ENCODE measurements around the gene ST3GAL5. TPM values are rescaled to one million over a fixed set of nuclear protein-coding genes. Genes with fewer than 3 reads are reported as not detected.

Gene ST3GAL5
- polyA plus RNA-seq, 1 of the 3 experiments (the other 2 are of a cell fraction) = 37.6 TPM

DNA sequence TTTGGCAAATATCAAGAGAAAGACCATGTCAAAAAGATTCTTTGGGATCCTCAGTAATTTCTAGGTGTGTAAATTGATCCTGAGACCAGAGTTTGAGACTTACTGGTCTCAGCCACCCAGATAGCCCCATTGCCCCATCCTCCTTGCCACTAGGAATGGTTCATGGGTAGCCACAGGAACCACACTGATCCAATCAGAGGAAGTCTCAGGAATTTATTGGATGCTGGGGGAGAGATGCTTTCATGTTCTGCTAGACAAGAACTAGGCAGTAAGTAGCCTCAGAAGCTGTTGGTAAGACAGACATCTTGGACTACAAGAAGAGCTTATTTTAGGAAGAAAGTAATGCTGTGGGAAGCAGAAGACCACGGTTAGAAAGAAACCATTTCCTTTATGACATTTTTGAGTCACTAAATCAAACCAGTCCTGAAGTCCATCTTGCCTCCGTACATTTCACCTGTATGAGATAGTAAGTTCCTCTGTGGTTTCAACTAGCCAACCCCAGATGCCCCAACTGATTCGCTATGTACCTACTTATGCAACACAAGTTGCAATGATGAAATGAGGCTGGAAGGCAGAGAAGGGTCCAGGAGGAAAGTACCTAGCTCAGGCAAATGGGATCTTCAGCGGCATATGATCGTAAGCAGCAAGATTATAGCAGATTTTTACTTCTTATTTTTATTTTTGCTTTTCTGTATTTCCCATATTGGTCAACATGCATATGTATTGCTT lies 3.6 kb upstream of the ST3GAL5 start:
- POLR2A ChIA-PET = no interaction called here
- H3K27ac ChIP-seq (ENCODE audit: low read depth in 2 of 2, low read length in 1 of 2) = no peak overlapping the region; a peak in 1 of 4 replicates

DNA sequence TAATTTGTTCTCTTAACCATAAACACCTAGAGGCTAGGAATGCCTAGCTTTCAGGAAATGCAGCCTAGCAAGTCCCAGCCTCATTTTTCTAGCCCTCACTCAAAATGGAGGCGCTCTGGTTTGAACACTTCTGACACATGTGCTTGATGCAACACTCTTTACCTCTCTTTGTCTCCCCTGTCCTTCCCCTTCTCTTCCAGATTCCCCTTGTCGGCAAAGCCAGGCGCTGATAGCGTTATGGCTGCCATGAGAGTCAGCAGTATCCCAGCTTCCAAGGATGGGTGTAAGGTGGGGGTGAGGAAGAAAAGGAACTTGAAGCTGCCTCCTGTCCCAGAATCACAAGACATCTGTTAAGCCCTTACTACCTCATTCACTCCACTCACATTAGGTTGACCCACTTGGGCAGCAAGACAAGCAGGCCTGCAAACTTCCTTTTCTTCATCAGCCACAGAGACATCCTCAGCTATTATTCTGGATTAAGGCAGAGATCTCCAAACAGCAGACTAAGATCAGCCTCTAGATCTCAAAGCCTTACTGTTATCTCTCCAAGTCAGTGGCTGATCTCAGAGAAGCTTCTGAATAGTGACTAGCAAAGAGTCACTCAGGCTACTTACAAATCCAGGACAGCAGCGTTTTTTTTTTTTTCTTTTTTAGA lies 1.9 kb upstream of the ST3GAL5 start:
- POLR2A ChIA-PET = no interaction called here
- Histone ChIP-seq H4K20me1 (ENCODE audit: insufficient read depth) (no peaks in the 10 kb centered on the region), H3K4me2 (no peak overlapping the region; the same call in 1 of the 2 replicates), H3F3A (replicated peaks; ENCODE audit: insufficient read depth) (peaks cover 36% of the 10 kb centered on the region), H3K79me2 (ENCODE audit: insufficient read depth) (peaks cover 20% of the 10 kb centered on the region), H3K36me3 (replicated peaks in 1 of 2; ENCODE audit: control insufficient read depth in 1 of 2, insufficient read depth in 2 of 2, low read length in 1 of 2) (no peaks in the 10 kb centered on the region), H2AFZ (ENCODE audit: low read depth) (no peak overlapping the region), H3K27me3 (ENCODE audit: insufficient read depth) (no peaks in the 10 kb centered on the region), H3K9me2 (no peaks in the 10 kb centered on the region), H3K4me1 (ENCODE audit: control insufficient read depth in 1 of 2, insufficient read depth in 2 of 2, low read depth in 1 of 2, low read length in 1 of 2) (peaks cover 18 to 28% of the 10 kb centered on the region in 2 experiments), H3K27ac (ENCODE audit: low read depth in 2 of 2, low read length in 1 of 2) (no peak overlapping the region), H3K9ac (no peak overlapping the region), H3K4me3 (ENCODE audit: low read depth in 2 of 2, low read length in 1 of 2) (no peak overlapping the region; a peak in 1 of 4 replicates), H3K9me3 (no peaks in the 10 kb centered on the region)
- WGBS (ENCODE audit: low lambda C conversion rate) = 91% methylated on average over 5 of the region's 5 CpGs
- DNase-seq = no peak
- TF ChIP-seq, protein P1, sequence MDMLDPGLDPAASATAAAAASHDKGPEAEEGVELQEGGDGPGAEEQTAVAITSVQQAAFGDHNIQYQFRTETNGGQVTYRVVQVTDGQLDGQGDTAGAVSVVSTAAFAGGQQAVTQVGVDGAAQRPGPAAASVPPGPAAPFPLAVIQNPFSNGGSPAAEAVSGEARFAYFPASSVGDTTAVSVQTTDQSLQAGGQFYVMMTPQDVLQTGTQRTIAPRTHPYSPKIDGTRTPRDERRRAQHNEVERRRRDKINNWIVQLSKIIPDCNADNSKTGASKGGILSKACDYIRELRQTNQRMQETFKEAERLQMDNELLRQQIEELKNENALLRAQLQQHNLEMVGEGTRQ (IDR thresholded peaks at IDR 0.05; ENCODE audit: borderline replicate concordance, low read depth, low read length) = no peak
- TF ChIP-seq, protein P2, sequence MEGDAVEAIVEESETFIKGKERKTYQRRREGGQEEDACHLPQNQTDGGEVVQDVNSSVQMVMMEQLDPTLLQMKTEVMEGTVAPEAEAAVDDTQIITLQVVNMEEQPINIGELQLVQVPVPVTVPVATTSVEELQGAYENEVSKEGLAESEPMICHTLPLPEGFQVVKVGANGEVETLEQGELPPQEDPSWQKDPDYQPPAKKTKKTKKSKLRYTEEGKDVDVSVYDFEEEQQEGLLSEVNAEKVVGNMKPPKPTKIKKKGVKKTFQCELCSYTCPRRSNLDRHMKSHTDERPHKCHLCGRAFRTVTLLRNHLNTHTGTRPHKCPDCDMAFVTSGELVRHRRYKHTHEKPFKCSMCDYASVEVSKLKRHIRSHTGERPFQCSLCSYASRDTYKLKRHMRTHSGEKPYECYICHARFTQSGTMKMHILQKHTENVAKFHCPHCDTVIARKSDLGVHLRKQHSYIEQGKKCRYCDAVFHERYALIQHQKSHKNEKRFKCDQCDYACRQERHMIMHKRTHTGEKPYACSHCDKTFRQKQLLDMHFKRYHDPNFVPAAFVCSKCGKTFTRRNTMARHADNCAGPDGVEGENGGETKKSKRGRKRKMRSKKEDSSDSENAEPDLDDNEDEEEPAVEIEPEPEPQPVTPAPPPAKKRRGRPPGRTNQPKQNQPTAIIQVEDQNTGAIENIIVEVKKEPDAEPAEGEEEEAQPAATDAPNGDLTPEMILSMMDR (IDR thresholded peaks at IDR 0.05) = no peak
- CTCF ChIA-PET = interaction anchor here (0.6 to 6.2 kb wide), 9 partner anchors 12 to 220 kb away, joined by 3 to 120 read pairs (median 6); no protein-coding TSS in a partner anchor

More for the DNA sequence above, 3.6 kb upstream of the ST3GAL5 start:
- Histone ChIP-seq H3K4me2 (no peak overlapping the region), H3K4me1 (ENCODE audit: control insufficient read depth in 1 of 2, insufficient read depth in 2 of 2, low read depth in 1 of 2, low read length in 1 of 2) (peaks cover 15 to 16% of the 10 kb centered on the region in 2 experiments), H3K9me2 (no peaks in the 10 kb centered on the region), H3K79me2 (ENCODE audit: insufficient read depth) (peaks cover 12% of the 10 kb centered on the region; the same call in 1 of the 2 replicates), H3F3A (replicated peaks; ENCODE audit: insufficient read depth) (peaks cover 28% of the 10 kb centered on the region), H3K9ac (no peak overlapping the region), H3K4me3 (ENCODE audit: low read depth in 2 of 2, low read length in 1 of 2) (no peak overlapping the region), H4K20me1 (ENCODE audit: insufficient read depth) (no peaks in the 10 kb centered on the region), H3K27me3 (ENCODE audit: insufficient read depth) (no peaks in the 10 kb centered on the region), H3K36me3 (replicated peaks in 1 of 2; ENCODE audit: control insufficient read depth in 1 of 2, insufficient read depth in 2 of 2, low read length in 1 of 2) (no peaks in the 10 kb centered on the region), H3K9me3 (no peaks in the 10 kb centered on the region), H2AFZ (ENCODE audit: low read depth) (no peak overlapping the region)
- CTCF ChIA-PET = interaction anchor here (0.7 to 1.3 kb wide), 3 partner anchors 65 to 188 kb away, joined by 3 to 5 read pairs (median 3); no protein-coding TSS in a partner anchor
- 90% methylated on average over 5 of the region's 5 CpGs for WGBS (ENCODE audit: low lambda C conversion rate)
- TF ChIP-seq NFIC (IDR thresholded peaks at IDR 0.05; ENCODE audit: borderline replicate concordance) (no peak), GATA2 (CRISPR knock-in tag; IDR thresholded peaks at IDR 0.05) (no peak), SIN3A (IDR thresholded peaks at IDR 0.05; ENCODE audit: borderline replicate concordance, low read depth, low read length) (no peak), GABPA (IDR thresholded peaks at IDR 0.05; ENCODE audit: low read depth) (no peak)
- no peak for DNase-seq
